Mucosa of rectum (tissue), 2 donors: ENCODE measurements around the gene GSC2.
"Not testable (repeated sequence)": the region's sequence is repeated elsewhere in the genome, so short reads cannot be mapped to it uniquely, and the experiment has no call there.

Experiments used
- H3K27ac ChIP-seq, 2 donors: one replicate each; pipeline ENCODE4 v1.7.0; 2013; ENCODE audit warnings: inconsistent platforms in 2 of 2, low read depth in 2 of 2, low read length in 2 of 2
- H3K27me3 ChIP-seq, 2 donors: one replicate each; pipeline ENCODE4 v1.7.0; 2013; ENCODE audit warnings: low read length in 2 of 2; ENCODE audit not compliant: control insufficient read depth in 2 of 2, insufficient read depth in 2 of 2
- H3K36me3 ChIP-seq, 2 donors: one replicate each; pipeline ENCODE4 v1.7.0; 2013; ENCODE audit warnings: low read length in 2 of 2; ENCODE audit not compliant: control insufficient read depth in 2 of 2, insufficient read depth in 2 of 2
- H3K4me1 ChIP-seq, 2 donors: one replicate each; pipeline ENCODE4 v1.7.0; 2013; ENCODE audit warnings: low read length in 2 of 2, mild to moderate bottlenecking in 1 of 2; ENCODE audit not compliant: control insufficient read depth in 2 of 2, insufficient read depth in 2 of 2
- H3K4me3 ChIP-seq, 2 donors: one replicate each; pipeline ENCODE4 v1.7.0; 2013; ENCODE audit warnings: low read length in 2 of 2
- H3K9ac ChIP-seq, 2 donors: one replicate each; pipeline ENCODE4 v1.7.0; 2013; ENCODE audit warnings: low read length in 2 of 2, low read depth in 1 of 2, mild to moderate bottlenecking in 1 of 2
- H3K9me3 ChIP-seq, 2 donors: one replicate each; pipeline ENCODE4 v1.7.0; 2013; ENCODE audit warnings: low read length in 2 of 2; ENCODE audit not compliant: control insufficient read depth in 2 of 2
- donor health status: healthy.
- donor health status: Normal muscosa, but diverticular disease.

The GSC2 gene

GRCh38 chr22:19172213-19173046 lies 22.3 kb upstream of the GSC2 start:
- peak overlapping the region; percentile 81 to 89 for H3K4me3 ChIP-seq
- H3K9ac ChIP-seq, result peak overlapping the region; percentile 85 to 98
- peaks cover 33 to 43% of the 10 kb centered on the region in 2 donors for H3K4me1 ChIP-seq
- H3K9me3 ChIP-seq, result no peaks in the 10 kb centered on the region
- H3K36me3 ChIP-seq, result peaks cover 4 to 6% of the 10 kb centered on the region in 2 donors
- peaks cover 22 to 25% of the 10 kb centered on the region in 2 donors for H3K27me3 ChIP-seq
- peak overlapping the region; percentile 31 to 80 for H3K27ac ChIP-seq

DNA sequence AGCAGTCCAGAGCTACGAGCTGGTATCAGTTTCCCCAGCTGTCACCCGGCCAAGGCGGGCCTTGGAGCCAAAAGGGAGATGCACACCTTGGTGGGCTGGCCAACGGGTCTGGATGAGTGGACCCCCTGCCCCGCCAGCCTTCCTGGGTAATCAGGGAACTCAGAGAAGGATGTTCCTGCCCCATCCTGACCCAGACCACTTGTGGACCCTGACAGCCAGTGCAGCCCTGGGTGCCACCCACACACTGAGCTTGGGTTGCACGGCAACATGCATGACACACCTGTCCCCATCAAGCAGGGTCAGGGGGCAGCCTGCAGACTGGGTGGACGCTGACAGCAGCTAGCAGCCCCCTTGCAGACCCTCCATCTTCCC lies 19.8 kb upstream of the GSC2 start:
- Histone ChIP-seq H3K9ac (peak overlapping the region in 1 of 2 donors; percentile 11), H3K36me3 (no peaks in the 10 kb centered on the region), H3K4me1 (peaks cover 27 to 34% of the 10 kb centered on the region in 2 donors), H3K27me3 (peaks cover 30% of the 10 kb centered on the region in 2 donors), H3K27ac (no peak overlapping the region), H3K9me3 (no peaks in the 10 kb centered on the region), H3K4me3 (peak overlapping the region in 1 of 2 donors; percentile 22)

DNA sequence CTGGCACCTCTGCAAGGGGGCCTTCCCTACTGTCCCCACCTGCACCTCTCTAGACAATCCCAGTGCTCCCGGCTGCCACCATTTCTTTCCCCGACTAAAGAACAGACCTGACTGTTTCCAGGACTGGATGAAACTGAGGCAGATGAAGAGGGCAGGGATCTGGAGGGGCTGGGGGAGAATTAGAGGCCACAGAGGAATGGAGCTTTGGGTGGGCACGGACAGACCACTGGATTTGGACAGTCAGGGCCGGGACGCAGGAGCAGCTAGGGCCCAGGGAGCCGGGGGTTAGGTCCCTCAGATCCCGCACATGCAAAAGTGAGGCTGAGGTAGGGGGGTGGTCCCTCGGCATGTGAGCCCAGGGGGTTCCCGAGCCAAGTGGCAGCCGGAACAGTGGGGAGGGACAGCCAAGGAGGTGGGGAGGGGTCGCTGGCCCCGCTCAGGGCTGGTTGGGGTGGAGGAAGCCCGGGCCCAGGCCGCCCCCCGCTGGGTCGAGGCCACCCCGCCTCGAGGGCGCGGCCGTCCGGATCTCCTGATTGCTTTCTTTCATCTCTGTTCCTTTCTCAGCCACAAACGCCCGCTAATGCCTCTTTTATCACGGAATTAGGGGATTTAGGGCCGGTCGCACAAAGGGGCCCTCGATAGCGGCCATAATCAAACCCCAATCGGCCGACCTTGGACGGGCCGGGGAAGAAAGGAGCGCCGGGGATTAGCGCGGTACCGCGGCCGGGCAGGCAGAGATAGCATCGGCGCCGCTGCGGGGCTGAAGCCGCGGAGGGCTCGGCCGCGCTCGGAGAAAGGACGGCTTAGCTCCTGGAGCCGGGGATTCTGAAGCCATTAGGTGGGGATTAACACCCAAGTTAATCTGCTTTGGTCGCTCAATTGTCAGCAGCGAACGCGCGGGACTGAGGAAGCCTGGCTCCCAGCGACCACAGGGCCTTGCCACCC lies 19.2 kb upstream of the GSC2 start:
- Histone ChIP-seq H3K27me3 (peaks cover 30% of the 10 kb centered on the region in 2 donors), H3K4me3 (peak overlapping the region in 1 of 2 donors; percentile 22), H3K36me3 (no peaks in the 10 kb centered on the region), H3K27ac (no peak overlapping the region), H3K9ac (peak overlapping the region; percentile 3 to 11), H3K4me1 (peaks cover 25 to 34% of the 10 kb centered on the region in 2 donors), H3K9me3 (no peaks in the 10 kb centered on the region)

DNA sequence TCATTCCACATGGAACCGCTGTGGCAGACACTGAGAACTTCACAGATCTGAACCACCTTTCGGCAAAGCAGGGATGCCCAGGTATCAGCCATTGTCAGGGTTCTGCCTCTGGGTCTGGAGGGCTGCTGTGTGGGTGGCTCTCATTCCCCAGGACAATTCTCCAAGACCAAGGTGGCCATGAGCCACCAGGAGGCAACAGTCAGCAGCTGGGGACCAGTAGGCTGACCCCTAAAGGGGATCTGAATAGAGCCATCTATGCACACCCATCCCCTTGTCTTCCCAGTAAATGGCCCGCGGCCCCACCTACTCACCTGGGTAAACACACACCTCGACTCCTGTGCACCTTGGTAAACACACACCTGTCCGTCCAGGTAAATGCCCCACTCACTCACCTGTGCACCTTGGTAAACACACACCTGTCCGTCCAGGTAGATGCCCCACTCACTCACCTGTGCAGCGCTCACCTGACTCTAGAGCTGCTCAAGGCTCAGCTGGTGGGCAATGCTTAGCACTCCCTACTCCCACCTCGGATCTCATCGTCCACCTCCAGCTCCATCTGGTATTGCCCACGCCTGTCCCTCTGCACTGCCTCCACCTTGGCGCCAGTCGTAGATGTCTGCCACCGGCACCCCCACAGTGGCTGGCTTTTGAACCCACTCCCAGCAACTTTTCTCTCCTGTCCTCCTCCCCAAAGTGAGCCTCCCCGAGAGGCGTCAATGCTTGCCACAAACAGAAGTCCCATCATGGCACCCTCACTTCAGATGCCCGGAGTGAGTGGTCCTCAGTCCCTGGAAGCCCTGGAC lies 18.2 kb upstream of the GSC2 start:
- Histone ChIP-seq H3K4me3 (no peak overlapping the region), H3K4me1 (peaks cover 21 to 25% of the 10 kb centered on the region in 2 donors), H3K9me3 (no peaks in the 10 kb centered on the region), H3K27ac (no peak overlapping the region), H3K9ac (no peak overlapping the region), H3K27me3 (peaks cover 30% of the 10 kb centered on the region in 2 donors), H3K36me3 (no peaks in the 10 kb centered on the region)

DNA sequence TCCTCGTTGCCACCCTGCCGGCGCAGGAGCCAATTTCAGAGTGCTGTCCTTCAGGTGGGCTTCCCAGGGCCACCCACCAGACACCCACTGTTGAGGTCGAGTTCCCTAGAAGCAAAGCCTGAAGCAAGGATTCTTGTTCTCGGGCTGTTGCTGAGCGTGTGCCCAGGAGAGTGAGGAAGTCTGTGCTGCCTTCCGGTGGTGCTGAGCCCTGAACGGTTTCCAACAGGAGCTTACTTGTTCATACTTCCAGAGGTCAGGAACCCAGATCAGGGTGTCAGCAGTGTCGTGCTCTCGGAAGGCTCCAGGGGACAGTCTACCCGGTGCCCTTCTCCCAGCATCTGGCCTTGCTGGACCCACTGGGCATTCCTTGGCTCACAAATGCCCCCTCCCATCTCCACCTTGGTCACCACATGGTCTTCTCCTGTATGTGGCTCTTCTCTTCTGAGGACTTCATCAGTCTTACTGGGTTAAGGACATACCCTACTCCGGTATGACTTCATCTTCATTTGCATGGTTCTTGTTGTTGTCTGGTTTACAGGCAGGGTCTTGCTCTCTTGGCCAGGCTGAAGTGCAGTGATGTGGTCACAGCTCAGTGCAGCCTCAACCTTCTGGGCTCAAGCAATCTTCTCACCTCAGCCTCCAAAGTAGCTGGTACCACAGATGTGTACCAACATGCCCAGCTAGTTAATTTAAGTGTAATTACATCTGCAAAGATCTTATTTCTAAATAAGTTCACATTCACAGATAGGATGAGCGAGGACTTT lies 17.2 kb upstream of the GSC2 start:
- H3K9ac ChIP-seq, result no peak overlapping the region
- H3K4me3 ChIP-seq, result no peak overlapping the region
- H3K27me3 ChIP-seq, result peaks cover 30 to 33% of the 10 kb centered on the region in 2 donors
- no peaks in the 10 kb centered on the region for H3K36me3 ChIP-seq
- H3K27ac ChIP-seq, result no peak overlapping the region
- H3K9me3 ChIP-seq, result no peaks in the 10 kb centered on the region
- peaks cover 11 to 16% of the 10 kb centered on the region in 2 donors for H3K4me1 ChIP-seq

- H3K9me3 ChIP-seq, result no peaks in the 10 kb centered on the region
- no peak overlapping the region for H3K9ac ChIP-seq
- H3K36me3 ChIP-seq, result no peaks in the 10 kb centered on the region
- H3K4me3 ChIP-seq, result no peak overlapping the region
- no peak overlapping the region for H3K27ac ChIP-seq
- peaks cover 8 to 11% of the 10 kb centered on the region in 2 donors for H3K4me1 ChIP-seq
- peaks cover 30 to 33% of the 10 kb centered on the region in 2 donors for H3K27me3 ChIP-seq
These were observed 16.3 kb upstream of the GSC2 start for GRCh38 chr22:19166421-19166820.

DNA sequence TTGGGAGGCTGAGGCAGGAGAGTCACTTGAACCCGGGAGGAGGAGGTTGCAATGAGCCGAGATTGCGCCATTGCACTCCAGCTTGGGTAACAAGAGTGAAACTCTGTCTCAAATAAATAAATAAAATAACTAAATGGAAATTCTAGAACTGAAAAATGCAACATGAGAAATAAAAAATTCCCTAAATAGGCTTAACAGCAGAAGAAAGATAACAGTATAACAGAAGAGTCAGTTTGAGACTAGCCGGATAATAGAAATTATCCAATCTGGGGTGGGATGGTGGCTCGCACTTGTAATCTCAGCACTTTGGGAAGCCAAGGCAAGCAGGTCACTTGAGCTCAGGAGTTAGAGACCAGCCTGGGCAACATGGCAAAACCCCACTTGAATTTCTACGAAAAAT lies 14.3 kb upstream of the GSC2 start:
- H3K27me3 ChIP-seq, result peaks cover 23 to 27% of the 10 kb centered on the region in 2 donors
- H3K27ac ChIP-seq, result no peak overlapping the region
- peaks cover 0 to 2% of the 10 kb centered on the region in 2 donors for H3K4me1 ChIP-seq
- H3K4me3 ChIP-seq, result no peak overlapping the region
- no peaks in the 10 kb centered on the region for H3K36me3 ChIP-seq
- H3K9ac ChIP-seq, result no peak overlapping the region
- H3K9me3 ChIP-seq, result no peaks in the 10 kb centered on the region

- H3K9ac ChIP-seq, H3K27ac ChIP-seq, H3K4me1 ChIP-seq, H3K27me3 ChIP-seq, H3K4me3 ChIP-seq, H3K9me3 ChIP-seq, H3K36me3 ChIP-seq: not testable (repeated sequence)
These were observed 8.6 kb upstream of the GSC2 start for GRCh38 chr22:19158649-19159048.

DNA sequence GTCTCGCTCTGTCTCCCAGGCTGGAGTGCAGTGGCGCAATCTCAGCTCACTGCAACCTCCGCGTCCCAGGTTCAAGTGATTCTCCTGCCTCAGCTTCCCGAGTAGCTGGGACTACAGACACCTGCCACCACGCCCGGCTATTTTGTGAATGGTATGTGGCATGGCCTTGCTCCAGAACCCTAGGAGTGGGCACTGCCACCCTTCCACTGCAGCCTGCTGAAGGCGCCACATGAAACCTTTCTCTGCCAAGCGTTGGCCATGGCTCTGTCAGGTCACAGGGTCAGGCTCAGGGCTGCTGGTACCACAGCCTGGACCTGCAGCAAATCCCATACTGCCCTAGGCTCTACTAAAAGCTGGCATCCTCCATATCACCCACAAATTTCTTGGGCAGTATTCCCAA lies 6.0 kb upstream of the GSC2 start:
- H3K27me3 ChIP-seq, result peaks cover 13 to 20% of the 10 kb centered on the region in 2 donors
- H3K9ac ChIP-seq, H3K9me3 ChIP-seq, H3K4me1 ChIP-seq, H3K4me3 ChIP-seq, H3K36me3 ChIP-seq, H3K27ac ChIP-seq: not testable (repeated sequence)
